Measurements from ENCODE around the gene ALOX12. TPM values are rescaled to one million over a fixed set of nuclear protein-coding genes. Genes with fewer than 3 reads are reported as not detected.

Gene ALOX12
- total and polyA plus RNA-seq, 12 donors: 0.04 to 0.11 TPM; not detected in 10

GRCh38 chr17:6996256-6997011 lies 585 bp downstream of the ALOX12 start:
- Histone ChIP-seq H3K27me3 (peaks cover 0 to under 1% (median 0%) of the 10 kb centered on the region in 7 donors), H3K36me3 (peaks cover 0 to 47% (median 0%) of the 10 kb centered on the region in 9 donors), H3K9me3 (no peaks in the 10 kb centered on the region), H3K4me3 (peak overlapping the region in 9 of 10 donors; percentile 21 to 45 (median 41)), H3K4me1 (peaks cover 0 to 17% (median 8%) of the 10 kb centered on the region in 9 donors), H3K27ac (no peak overlapping the region)
- no peak for TF ChIP-seq CTCF (IDR thresholded peaks at IDR 0.05)
- no peak for DNase-seq
- ATAC-seq: peak in 4 of 8 donors; percentile 17 to 31 (median 24)
- 55 to 59% methylated on average over 57 to 58 of the region's 58 CpGs for WGBS, 2 donors
- intact Hi-C loops (cut with DNase I): loop anchor here in 1 of 10 donors (5.0 kb wide), 1 partner anchor 329 kb away; no protein-coding TSS in a partner anchor

- H3K27ac ChIP-seq: no peak overlapping the region
- H3K9me3 ChIP-seq: no peaks in the 10 kb centered on the region
- peaks cover 0 to 17% (median 8%) of the 10 kb centered on the region in 9 donors for H3K4me1 ChIP-seq
- H3K4me3 ChIP-seq: no peak overlapping the region
- no peaks in the 10 kb centered on the region for H3K27me3 ChIP-seq
- no peak for ATAC-seq
- peaks cover 0 to 54% (median 5%) of the 10 kb centered on the region in 9 donors for H3K36me3 ChIP-seq
- WGBS, 2 donors: 84 to 88% methylated on average over 8 of the region's 8 CpGs
- no peak for DNase-seq
- no peak for TF ChIP-seq CTCF (IDR thresholded peaks at IDR 0.05)
- intact Hi-C loops (cut with DNase I): loop anchor here in 1 of 10 donors (5.0 kb wide), 1 partner anchor 330 kb away; no protein-coding TSS in a partner anchor
These were observed 1.3 kb downstream of the ALOX12 start for GRCh38 chr17:6997171-6997570.

- no peak for TF ChIP-seq CTCF (IDR thresholded peaks at IDR 0.05)
- 85 to 86% methylated on average over 11 of the region's 11 CpGs for WGBS, 2 donors
- H3K27ac ChIP-seq: no peak overlapping the region
- intact Hi-C loops (cut with DNase I): loop anchor here in 2 of 10 donors (2.0 to 5.0 kb wide), 2 partner anchors 84 to 332 kb away; no protein-coding TSS in a partner anchor
- no peaks in the 10 kb centered on the region for H3K27me3 ChIP-seq
- H3K9me3 ChIP-seq: no peaks in the 10 kb centered on the region
- peaks cover 0 to 17% (median 8%) of the 10 kb centered on the region in 9 donors for H3K4me1 ChIP-seq
- no peak overlapping the region for H3K4me3 ChIP-seq
- peaks cover 0 to 70% (median 11%) of the 10 kb centered on the region in 9 donors for H3K36me3 ChIP-seq
- DNase-seq (no peak), ATAC-seq (no peak)
These were observed 3.1 kb downstream of the ALOX12 start for GRCh38 chr17:6998855-6999508.

GRCh38 chr17:7001318-7001961 lies 5.6 kb downstream of the ALOX12 start:
- peak in 8 of 9 donors; percentile 5 to 62 (median 46) for TF ChIP-seq CTCF (IDR thresholded peaks at IDR 0.05)
- WGBS, 2 donors: 68 to 75% methylated on average over 10 of the region's 10 CpGs
- no peak for ATAC-seq
- peaks cover 0 to 7% (median 0%) of the 10 kb centered on the region in 9 donors for H3K4me1 ChIP-seq
- H3K4me3 ChIP-seq: no peak overlapping the region
- no peaks in the 10 kb centered on the region for H3K9me3 ChIP-seq
- intact Hi-C loops (cut with DNase I): loop anchor here in 8 of 10 donors (5.0 to 10.0 kb wide), 6 partner anchors 89 to 1414 kb away; no protein-coding TSS in a partner anchor
- H3K27ac ChIP-seq: no peak overlapping the region
- no peaks in the 10 kb centered on the region for H3K27me3 ChIP-seq
- DNase-seq: no peak
- H3K36me3 ChIP-seq: peaks cover 0 to 72% (median 11%) of the 10 kb centered on the region in 9 donors

All from heart right ventricle (tissue), 16 donors.